ENCODE data around the gene PCDH12.

DNA sequence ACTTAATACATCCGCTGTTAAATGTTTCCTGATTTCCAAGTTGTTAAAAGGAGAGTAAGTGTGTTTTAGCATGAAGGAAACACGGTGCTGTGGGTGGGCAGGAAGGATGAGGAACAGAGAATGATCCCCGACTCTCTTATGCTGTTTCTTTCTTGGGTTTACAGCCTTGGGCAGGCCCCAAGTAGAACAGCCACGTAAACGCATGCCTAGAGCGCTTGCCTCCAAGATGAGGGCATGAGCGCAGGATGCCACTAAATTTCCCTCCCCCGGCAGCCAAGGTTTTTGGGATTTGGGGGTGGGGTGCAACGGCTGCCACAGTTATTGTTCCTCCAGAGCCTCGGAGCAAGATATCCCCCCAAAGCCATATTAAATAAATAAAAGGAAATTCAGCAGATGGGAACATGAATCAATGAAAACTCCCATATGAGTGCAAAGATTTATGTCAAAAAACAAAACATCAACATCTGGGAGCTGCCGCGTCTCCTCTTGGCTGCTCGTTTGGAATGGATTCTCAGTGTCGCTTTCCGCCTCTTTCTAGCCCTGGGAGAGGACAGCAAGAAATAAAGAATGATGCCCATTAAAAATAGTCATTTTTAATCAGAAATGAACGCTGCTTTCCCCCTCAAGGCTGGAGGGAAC lies 44.3 kb downstream of the PCDH12 start:
- TF ChIP-seq, protein P1, sequence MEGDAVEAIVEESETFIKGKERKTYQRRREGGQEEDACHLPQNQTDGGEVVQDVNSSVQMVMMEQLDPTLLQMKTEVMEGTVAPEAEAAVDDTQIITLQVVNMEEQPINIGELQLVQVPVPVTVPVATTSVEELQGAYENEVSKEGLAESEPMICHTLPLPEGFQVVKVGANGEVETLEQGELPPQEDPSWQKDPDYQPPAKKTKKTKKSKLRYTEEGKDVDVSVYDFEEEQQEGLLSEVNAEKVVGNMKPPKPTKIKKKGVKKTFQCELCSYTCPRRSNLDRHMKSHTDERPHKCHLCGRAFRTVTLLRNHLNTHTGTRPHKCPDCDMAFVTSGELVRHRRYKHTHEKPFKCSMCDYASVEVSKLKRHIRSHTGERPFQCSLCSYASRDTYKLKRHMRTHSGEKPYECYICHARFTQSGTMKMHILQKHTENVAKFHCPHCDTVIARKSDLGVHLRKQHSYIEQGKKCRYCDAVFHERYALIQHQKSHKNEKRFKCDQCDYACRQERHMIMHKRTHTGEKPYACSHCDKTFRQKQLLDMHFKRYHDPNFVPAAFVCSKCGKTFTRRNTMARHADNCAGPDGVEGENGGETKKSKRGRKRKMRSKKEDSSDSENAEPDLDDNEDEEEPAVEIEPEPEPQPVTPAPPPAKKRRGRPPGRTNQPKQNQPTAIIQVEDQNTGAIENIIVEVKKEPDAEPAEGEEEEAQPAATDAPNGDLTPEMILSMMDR (IDR thresholded peaks at IDR 0.05): no peak
- TF ChIP-seq EZH2 (IDR thresholded peaks at IDR 0.05; ENCODE audit: borderline replicate concordance, insufficient read depth, low read depth, low read length, poor library complexity, severe bottlenecking): no peak
